A673 (cell line): ENCODE measurements around the gene NRG3. TPM values are rescaled to one million over a fixed set of nuclear protein-coding genes. Genes with fewer than 3 reads are reported as not detected.

ENCODE experiments used
- BruUV-seq: library from RNA; stranded (reverse); fragments of 400-500 nt; replicated peaks from 2 replicates; lab custom pipeline; 2021; lab: Mats Ljungman, UMichigan
- CTCF ChIA-PET: fragments of 300-600 bp; sonication (Branson Sonifier 250); formaldehyde crosslinking; loops from one replicate; lab custom pipeline; 2022; ENCODE audit warnings: antibody characterized with exemption; lab: Charles Lee
- POLR2A ChIA-PET: fragments of 300-600 bp; sonication (Branson Sonifier 250); formaldehyde crosslinking; loops from one replicate; lab custom pipeline; 2022; ENCODE audit warnings: antibody characterized with exemption; ENCODE audit not compliant: low non-redundant PET; lab: Charles Lee
- DNase-seq: peaks from one replicate; pipeline ENCODE4 v3.0.0-alpha.2; 2015; ENCODE audit warnings: low spot score
- H3K27ac ChIP-seq: fragments of 200-600 bp; sonication (generic); 2 replicates; pipeline ENCODE4 v1.5.1; 2016; ENCODE audit warnings: mixed run types, low read depth, mild to moderate bottlenecking, mixed read lengths, antibody characterized with exemption, low read length; ENCODE audit not compliant: poor library complexity, severe bottlenecking
- H3K27me3 ChIP-seq: fragments of 200-600 bp; sonication (generic); replicated peaks from 2 replicates; pipeline ENCODE4 v1.6.1; 2017; ENCODE audit warnings: mixed run types, low read depth, mild to moderate bottlenecking, mixed read lengths, antibody characterized with exemption, low read length; ENCODE audit not compliant: insufficient read depth, poor library complexity
- H3K36me3 ChIP-seq: fragments of 200-600 bp; sonication (generic); 2 replicates; pipeline ENCODE4 v1.6.1; 2016; ENCODE audit warnings: mixed run types, mild to moderate bottlenecking, mixed read lengths, antibody characterized with exemption, low read length; ENCODE audit not compliant: insufficient read depth, poor library complexity, severe bottlenecking
- H3K4me1 ChIP-seq: fragments of 200-600 bp; sonication (generic); 2 replicates; pipeline ENCODE4 v1.6.1; 2017; ENCODE audit warnings: mixed run types, mild to moderate bottlenecking, mixed read lengths, antibody characterized with exemption, low read length; ENCODE audit not compliant: insufficient read depth, poor library complexity, severe bottlenecking
- H3K4me3 ChIP-seq: fragments of 200-600 bp; sonication (generic); 2 replicates; pipeline ENCODE4 v1.5.1; 2016; ENCODE audit warnings: low read depth, mixed run types, mild to moderate bottlenecking, mixed read lengths, low read length; ENCODE audit not compliant: poor library complexity, severe bottlenecking
- H3K9me3 ChIP-seq: fragments of 200-600 bp; sonication (generic); 2 replicates; pipeline ENCODE4 v1.6.1; 2016; ENCODE audit warnings: mixed run types, low read depth, mild to moderate bottlenecking, mixed read lengths, antibody characterized with exemption, low read length; ENCODE audit not compliant: poor library complexity, severe bottlenecking
- EZH2 ChIP-seq: fragments of 200-600 bp; sonication (generic); IDR thresholded peaks from 2 replicates; pipeline ENCODE4 v1.6.1; 2017; ENCODE audit warnings: borderline replicate concordance, low read depth, mild to moderate bottlenecking, mixed read lengths, antibody characterized with exemption, low read length; ENCODE audit not compliant: poor library complexity, severe bottlenecking
- intact Hi-C: fragments of 100-400 bp; cut with micrococcal nuclease; formaldehyde crosslinking; loops from one replicate; pipeline ENCODE4 v1.10.0; 2022; ENCODE audit not compliant: unreplicated experiment
- total RNA-seq: library from RNA; stranded (reverse); gene quantifications from 2 replicates; pipeline ENCODE4 v1.2.3, GENCODE V29; 2021
- TF ChIP-seq, protein P1 (sequence below): fragments of 300-800, 200-600 bp; sonication (generic); conservative IDR thresholded peaks from 2 replicates; pipeline ENCODE4 v1.5.1; 2017; ENCODE audit warnings: low read depth, mild to moderate bottlenecking, antibody characterized with exemption, low read length, moderate library complexity, mixed read lengths

The NRG3 gene
- total RNA-seq, 1 experiment from 2014 or later = not detected

DNA sequence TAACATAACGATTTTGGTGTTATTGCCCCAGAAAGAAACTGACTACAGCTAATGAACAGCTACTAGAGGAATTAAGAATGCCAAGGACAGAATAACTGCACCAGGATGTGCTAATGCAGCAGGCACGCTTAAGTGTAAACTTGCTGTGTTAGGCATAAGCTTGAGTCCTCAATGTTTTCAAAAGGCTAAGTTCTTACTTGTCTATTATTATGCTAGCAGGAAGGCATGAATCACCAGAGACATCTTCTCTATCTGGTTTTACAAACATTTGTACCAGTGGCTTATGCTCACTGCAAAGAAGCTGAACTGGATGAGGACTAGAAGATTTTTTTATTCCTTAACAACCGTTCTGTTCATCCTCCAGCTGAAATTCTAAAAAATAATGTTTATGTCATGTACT, 1035.3 kb downstream of the NRG3 start:
- BruUV-seq = no TSS peak
- peaks cover 12% of the 10 kb centered on the region for H3K9me3 ChIP-seq
- H3K27me3 ChIP-seq = no peaks in the 10 kb centered on the region
- ChIA-PET CTCF (no interaction called here), POLR2A (no interaction called here)
- no peaks in the 10 kb centered on the region for H3K4me1 ChIP-seq
- H3K36me3 ChIP-seq = no peaks in the 10 kb centered on the region
- no peak overlapping the region for H3K4me3 ChIP-seq
- TF ChIP-seq, protein P1, sequence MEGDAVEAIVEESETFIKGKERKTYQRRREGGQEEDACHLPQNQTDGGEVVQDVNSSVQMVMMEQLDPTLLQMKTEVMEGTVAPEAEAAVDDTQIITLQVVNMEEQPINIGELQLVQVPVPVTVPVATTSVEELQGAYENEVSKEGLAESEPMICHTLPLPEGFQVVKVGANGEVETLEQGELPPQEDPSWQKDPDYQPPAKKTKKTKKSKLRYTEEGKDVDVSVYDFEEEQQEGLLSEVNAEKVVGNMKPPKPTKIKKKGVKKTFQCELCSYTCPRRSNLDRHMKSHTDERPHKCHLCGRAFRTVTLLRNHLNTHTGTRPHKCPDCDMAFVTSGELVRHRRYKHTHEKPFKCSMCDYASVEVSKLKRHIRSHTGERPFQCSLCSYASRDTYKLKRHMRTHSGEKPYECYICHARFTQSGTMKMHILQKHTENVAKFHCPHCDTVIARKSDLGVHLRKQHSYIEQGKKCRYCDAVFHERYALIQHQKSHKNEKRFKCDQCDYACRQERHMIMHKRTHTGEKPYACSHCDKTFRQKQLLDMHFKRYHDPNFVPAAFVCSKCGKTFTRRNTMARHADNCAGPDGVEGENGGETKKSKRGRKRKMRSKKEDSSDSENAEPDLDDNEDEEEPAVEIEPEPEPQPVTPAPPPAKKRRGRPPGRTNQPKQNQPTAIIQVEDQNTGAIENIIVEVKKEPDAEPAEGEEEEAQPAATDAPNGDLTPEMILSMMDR = no peak
- TF ChIP-seq EZH2 = no peak
- intact Hi-C loops = no loop called here
- no peak for DNase-seq
- H3K27ac ChIP-seq = no peak overlapping the region

DNA sequence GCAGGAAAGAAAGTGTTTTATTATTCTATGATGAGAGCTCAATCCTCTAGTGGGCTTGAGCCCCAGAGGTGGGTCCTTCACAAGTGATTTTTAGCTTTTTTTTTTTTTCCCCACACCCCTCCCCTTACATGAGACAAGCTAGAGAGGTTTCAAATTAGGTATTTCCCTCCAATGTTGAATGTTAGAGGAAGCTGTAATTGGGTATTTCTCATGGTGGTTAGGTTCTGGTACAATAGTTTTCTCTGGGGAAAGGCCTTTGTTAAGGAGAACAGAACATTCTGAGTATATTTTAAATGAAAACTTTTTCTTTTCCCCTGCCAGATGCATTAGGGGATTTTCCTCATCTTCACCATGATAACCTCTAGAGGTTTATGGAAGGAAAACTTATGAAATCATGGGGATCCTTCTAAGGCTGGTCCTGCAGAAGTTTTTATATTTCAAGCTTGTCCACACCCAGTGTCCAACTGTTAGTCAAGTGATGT, 1039.7 kb downstream of the NRG3 start:
- no peak for DNase-seq
- no TSS peak for BruUV-seq
- H3K9me3 ChIP-seq = peaks cover 18% of the 10 kb centered on the region
- no peaks in the 10 kb centered on the region for H3K4me1 ChIP-seq
- intact Hi-C loops = no loop called here
- H3K36me3 ChIP-seq = no peaks in the 10 kb centered on the region
- H3K27ac ChIP-seq = no peak overlapping the region
- no peak for TF ChIP-seq EZH2
- TF ChIP-seq, protein P1 = no peak
- ChIA-PET CTCF (no interaction called here), POLR2A (no interaction called here)
- H3K27me3 ChIP-seq = no peaks in the 10 kb centered on the region
- H3K4me3 ChIP-seq = no peak overlapping the region

DNA sequence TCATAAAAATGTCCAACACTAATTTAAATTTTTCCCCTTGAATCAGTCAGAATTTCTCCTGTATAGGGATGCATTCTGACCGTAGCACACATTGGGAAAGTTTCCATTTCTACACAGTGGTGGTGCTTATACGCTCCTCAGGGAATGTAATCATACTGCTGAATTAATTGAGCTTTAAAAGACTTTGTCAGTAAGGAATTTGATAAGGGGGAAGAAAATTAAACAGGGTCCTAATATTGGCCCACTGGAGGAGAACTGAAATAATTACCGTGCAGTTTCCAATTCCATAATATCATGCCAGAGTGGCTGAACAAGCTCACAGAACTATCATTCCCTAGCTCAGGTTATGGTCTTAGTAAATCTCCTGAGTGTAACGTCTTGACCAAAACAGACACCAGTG, 1041.9 kb downstream of the NRG3 start:
- Histone ChIP-seq H3K27ac (no peak overlapping the region), H3K27me3 (no peaks in the 10 kb centered on the region), H3K4me1 (no peaks in the 10 kb centered on the region), H3K4me3 (no peak overlapping the region), H3K9me3 (peaks cover 18% of the 10 kb centered on the region), H3K36me3 (no peaks in the 10 kb centered on the region)
- BruUV-seq = no TSS peak
- ChIA-PET CTCF (no interaction called here), POLR2A (no interaction called here)
- no peak for TF ChIP-seq EZH2
- TF ChIP-seq, protein P1 = no peak
- intact Hi-C loops = no loop called here
- no peak for DNase-seq
